GM12892 (cell line): Measurements from ENCODE around the gene ITGB3BP.

ENCODE experiments used
- DNase-seq: peaks from one replicate; pipeline ENCODE4 v3.0.0; 2011; ENCODE audit not compliant: insufficient read length
- FAIRE-seq: peaks from 2 replicates; lab custom pipeline; 2011; peaks lifted over from hg19 to GRCh38; lab: Jason Lieb, UNC
- POLR2A ChIP-seq: IDR thresholded peaks from 2 replicates; pipeline ENCODE4 v1.6.1; 2011; ENCODE audit warnings: low read depth, low read length, control low read depth
- POLR2AphosphoS5 ChIP-seq: IDR thresholded peaks from 2 replicates; pipeline ENCODE4 v1.6.1; 2011; ENCODE audit warnings: low read depth, low read length, control low read depth
- TAF1 ChIP-seq: IDR thresholded peaks from 2 replicates; pipeline ENCODE4 v1.6.1; 2011; ENCODE audit warnings: low read depth, mild to moderate bottlenecking, control low read depth, low read length, borderline replicate concordance

Gene ITGB3BP

GRCh38 chr1:63545780-63546179 is 22.8 kb upstream of the ITGB3BP start:
- no peak for DNase-seq
- TF ChIP-seq TAF1, result no peak
- no peak for TF ChIP-seq POLR2A
- no peak for TF ChIP-seq POLR2AphosphoS5
- FAIRE-seq, result no peak

- no peak for FAIRE-seq
- no peak for DNase-seq
- TF ChIP-seq POLR2AphosphoS5 (no peak), POLR2A (no peak), TAF1 (no peak)
Measured at GRCh38 chr1:63537940-63538339, 14.9 kb upstream of the ITGB3BP start.

- DNase-seq, result no peak
- TF ChIP-seq POLR2A (no peak), TAF1 (no peak), POLR2AphosphoS5 (no peak)
- no peak for FAIRE-seq
Measured at GRCh38 chr1:63537006-63537405, 14.0 kb upstream of the ITGB3BP start.

- no peak for DNase-seq
- TF ChIP-seq TAF1 (no peak), POLR2A (no peak), POLR2AphosphoS5 (no peak)
- no peak for FAIRE-seq
Measured at GRCh38 chr1:63534406-63534805, 11.4 kb upstream of the ITGB3BP start.

- no peak for FAIRE-seq
- no peak for DNase-seq
- TF ChIP-seq TAF1 (no peak), POLR2AphosphoS5 (no peak), POLR2A (no peak)
Measured at GRCh38 chr1:63533931-63534330, 10.9 kb upstream of the ITGB3BP start.

GRCh38 chr1:63532727-63533126 is 9.7 kb upstream of the ITGB3BP start:
- FAIRE-seq (no peak), DNase-seq (no peak)

GRCh38 chr1:63524201-63524600 is 1.2 kb upstream of the ITGB3BP start:
- FAIRE-seq (no peak), DNase-seq (no peak)

More at GRCh38 chr1:63532727-63533126, 9.7 kb upstream of the ITGB3BP start:
- TF ChIP-seq POLR2A, result no peak
- TF ChIP-seq TAF1, result no peak
- TF ChIP-seq POLR2AphosphoS5, result no peak

GRCh38 chr1:63523738-63524137 is 713 bp upstream of the ITGB3BP start:
- DNase-seq, result no peak
- TF ChIP-seq POLR2AphosphoS5, result no peak
- TF ChIP-seq POLR2A, result no peak
- no peak for TF ChIP-seq TAF1

More at GRCh38 chr1:63524201-63524600, 1.2 kb upstream of the ITGB3BP start:
- TF ChIP-seq TAF1 (no peak), POLR2A (no peak), POLR2AphosphoS5 (no peak)

GRCh38 chr1:63516629-63517028 is 6.4 kb downstream of the ITGB3BP start:
- no peak for FAIRE-seq
- no peak for DNase-seq
- TF ChIP-seq POLR2AphosphoS5 (no peak), POLR2A (no peak)

More at GRCh38 chr1:63523738-63524137, 713 bp upstream of the ITGB3BP start:
- FAIRE-seq, result peak; percentile 38

GRCh38 chr1:63512584-63512983 is 10.4 kb downstream of the ITGB3BP start:
- FAIRE-seq (no peak), DNase-seq (no peak)
- TF ChIP-seq TAF1, result no peak
- no peak for TF ChIP-seq POLR2A
- TF ChIP-seq POLR2AphosphoS5, result no peak

- TF ChIP-seq POLR2AphosphoS5 (no peak), POLR2A (no peak), TAF1 (no peak)
- FAIRE-seq, result no peak
Measured at GRCh38 chr1:63509718-63510117, 13.3 kb downstream of the ITGB3BP start.

GRCh38 chr1:63506782-63507181 is 16.2 kb downstream of the ITGB3BP start:
- FAIRE-seq (no peak), DNase-seq (no peak)
- no peak for TF ChIP-seq POLR2A
- TF ChIP-seq TAF1, result no peak
- TF ChIP-seq POLR2AphosphoS5, result no peak

More at GRCh38 chr1:63509718-63510117, 13.3 kb downstream of the ITGB3BP start:
- DNase-seq, result no peak

- TF ChIP-seq POLR2AphosphoS5 (no peak), TAF1 (no peak), POLR2A (no peak)
- no peak for DNase-seq
- FAIRE-seq, result no peak
Measured at GRCh38 chr1:63501256-63501655, 21.8 kb downstream of the ITGB3BP start.
